Gastroesophageal sphincter (tissue), 4 donors: ENCODE measurements around the gene UBE2H. TPM values are rescaled to one million over a fixed set of nuclear protein-coding genes. Genes with fewer than 3 reads are reported as not detected.
"Not testable (repeated sequence)": the region's sequence is repeated elsewhere in the genome, so short reads cannot be mapped to it uniquely, and the experiment has no call there.

Experiments used
- ATAC-seq: fragments of 150-250 bp; one replicate; pipeline ENCODE4 v1.9.1; 2016; ENCODE audit warnings: mild to moderate bottlenecking, moderate library complexity
- H3K27ac ChIP-seq, 4 donors: fragments of 200-600 bp; sonication (generic) in 3 of 4; 1 replicate in 3 of 4; 2 replicates in 1 of 4; pipeline ENCODE4 v1.5.1; 2016 to 2019
- H3K27me3 ChIP-seq: fragments of 200-600 bp; sonication (generic); one replicate; pipeline ENCODE4 v1.5.1; 2019
- H3K36me3 ChIP-seq, 2 donors: fragments of 200-600 bp; sonication (generic); one replicate each; pipeline ENCODE4 v1.5.1; 2019; ENCODE audit warnings: control low read depth in 1 of 2
- H3K4me1 ChIP-seq, 3 donors: fragments of 200-600 bp; sonication (generic); 1 replicate in 2 of 3; 2 replicates in 1 of 3; pipeline ENCODE4 v1.5.1; 2016 to 2019; ENCODE audit warnings: control low read depth in 2 of 3
- H3K4me3 ChIP-seq, 2 donors: fragments of 200-600 bp; sonication (generic); one replicate each; pipeline ENCODE4 v1.5.1; 2019; ENCODE audit warnings: mild to moderate bottlenecking in 1 of 2, moderate library complexity in 1 of 2
- H3K9me3 ChIP-seq, 3 donors: fragments of 200-600 bp; sonication (generic); one replicate each; pipeline ENCODE4 v1.5.1; 2017 to 2019; ENCODE audit warnings: control low read depth in 2 of 3
- EP300 ChIP-seq: sonication (generic); formaldehyde crosslinking; IDR thresholded peaks from one replicate; pipeline ENCODE4 v1.6.1; 2017; ENCODE audit warnings: antibody characterized with exemption, mild to moderate bottlenecking
- POLR2A ChIP-seq, 2 donors: fragments of 450-650 bp; IDR thresholded peaks; one replicate each; pipeline ENCODE4 v1.6.1; 2017; ENCODE audit warnings: antibody characterized with exemption in 2 of 2, mild to moderate bottlenecking in 2 of 2, moderate library complexity in 1 of 2
- POLR2AphosphoS5 ChIP-seq: sonication (generic); formaldehyde crosslinking; IDR thresholded peaks from one replicate; pipeline ENCODE4 v1.6.1; 2017; ENCODE audit warnings: antibody characterized with exemption
- WGBS, 2 donors: methylation state at CpG; one replicate each; pipeline ENCODE4 v1.1.5; 2018; ENCODE audit warnings: low coverage in 1 of 2; 5-methylcytosine and 5-hydroxymethylcytosine counted together
- total RNA-seq, 4 donors: library from RNA; depleted of rRNA; stranded (reverse); fragments of >200 nt; gene quantifications; one replicate each; pipeline ENCODE4 v1.1.0, GENCODE V29; 2016
- TF ChIP-seq, protein P1 (sequence below), 4 experiments: fragments of 200-600 bp in 2 of 4; fragments of 450-650 bp in 2 of 4; sonication (generic) in 1 of 4; IDR thresholded peaks; one replicate each; pipeline ENCODE4 v1.5.1; 2017 to 2019; ENCODE audit warnings: antibody characterized with exemption in 4 of 4, mild to moderate bottlenecking in 2 of 4, moderate library complexity in 2 of 4

UBE2H gene
- total RNA-seq, 4 donors from 2014 or later = 80.2 to 96.2 (median 85.0) TPM

GRCh38 chr7:129840757-129841156, 112.0 kb downstream of the UBE2H start:
- TF ChIP-seq POLR2AphosphoS5 = peak; percentile 36
- TF ChIP-seq, protein P1, sequence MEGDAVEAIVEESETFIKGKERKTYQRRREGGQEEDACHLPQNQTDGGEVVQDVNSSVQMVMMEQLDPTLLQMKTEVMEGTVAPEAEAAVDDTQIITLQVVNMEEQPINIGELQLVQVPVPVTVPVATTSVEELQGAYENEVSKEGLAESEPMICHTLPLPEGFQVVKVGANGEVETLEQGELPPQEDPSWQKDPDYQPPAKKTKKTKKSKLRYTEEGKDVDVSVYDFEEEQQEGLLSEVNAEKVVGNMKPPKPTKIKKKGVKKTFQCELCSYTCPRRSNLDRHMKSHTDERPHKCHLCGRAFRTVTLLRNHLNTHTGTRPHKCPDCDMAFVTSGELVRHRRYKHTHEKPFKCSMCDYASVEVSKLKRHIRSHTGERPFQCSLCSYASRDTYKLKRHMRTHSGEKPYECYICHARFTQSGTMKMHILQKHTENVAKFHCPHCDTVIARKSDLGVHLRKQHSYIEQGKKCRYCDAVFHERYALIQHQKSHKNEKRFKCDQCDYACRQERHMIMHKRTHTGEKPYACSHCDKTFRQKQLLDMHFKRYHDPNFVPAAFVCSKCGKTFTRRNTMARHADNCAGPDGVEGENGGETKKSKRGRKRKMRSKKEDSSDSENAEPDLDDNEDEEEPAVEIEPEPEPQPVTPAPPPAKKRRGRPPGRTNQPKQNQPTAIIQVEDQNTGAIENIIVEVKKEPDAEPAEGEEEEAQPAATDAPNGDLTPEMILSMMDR (IDR thresholded peaks at IDR 0.05) = no peak
- H3K27ac ChIP-seq = peak overlapping the region in 3 of 4 donors; percentile 0 to 30 (median 26)
- H3K4me1 ChIP-seq = peaks cover 0 to 42% (median 14%) of the 10 kb centered on the region in 3 donors
- no peak overlapping the region for H3K4me3 ChIP-seq
- WGBS, 2 donors = 40 to 41% methylated on average over 1 to 4 of the region's 4 CpGs
- no peaks in the 10 kb centered on the region for H3K9me3 ChIP-seq
- H3K36me3 ChIP-seq = peaks cover 0 to 32% of the 10 kb centered on the region in 2 donors
- H3K27me3 ChIP-seq = no peaks in the 10 kb centered on the region
- ATAC-seq = no peak

- H3K27ac ChIP-seq = no peak overlapping the region
- peaks cover 0 to 62% of the 10 kb centered on the region in 2 donors for H3K36me3 ChIP-seq
- WGBS, 2 donors = 83 to 95% methylated on average over 3 of the region's 3 CpGs
Measured at GRCh38 chr7:129836983-129837382, 115.8 kb downstream of the UBE2H start.

GRCh38 chr7:129835569-129835968, 117.2 kb downstream of the UBE2H start:
- WGBS, 2 donors = 86 to 90% methylated on average over 5 to 6 of the region's 6 CpGs
- Histone ChIP-seq H3K4me1 (peaks cover 0 to 20% (median 15%) of the 10 kb centered on the region in 3 donors), H3K36me3 (peaks cover 0 to 62% of the 10 kb centered on the region in 2 donors), H3K9me3 (no peaks in the 10 kb centered on the region), H3K4me3 (no peak overlapping the region), H3K27me3 (no peaks in the 10 kb centered on the region), H3K27ac (no peak overlapping the region)
- no peak for ATAC-seq
- TF ChIP-seq POLR2A (IDR thresholded peaks at IDR 0.05) = no peak
- TF ChIP-seq POLR2AphosphoS5 = no peak
- TF ChIP-seq, protein P1 (IDR thresholded peaks at IDR 0.05) = no peak
- TF ChIP-seq EP300 = no peak

More at GRCh38 chr7:129836983-129837382, 115.8 kb downstream of the UBE2H start:
- TF ChIP-seq EP300 (no peak), POLR2A (IDR thresholded peaks at IDR 0.05) (no peak), POLR2AphosphoS5 (no peak)
- TF ChIP-seq, protein P1 (IDR thresholded peaks at IDR 0.05) = no peak
- Histone ChIP-seq H3K4me3 (no peak overlapping the region), H3K27me3 (no peaks in the 10 kb centered on the region), H3K4me1 (peaks cover 0 to 20% (median 14%) of the 10 kb centered on the region in 3 donors), H3K9me3 (no peaks in the 10 kb centered on the region)
- ATAC-seq = no peak

- 57 to 77% methylated on average over 5 to 6 of the region's 6 CpGs for WGBS, 2 donors
- peaks cover 0 to 55% of the 10 kb centered on the region in 2 donors for H3K36me3 ChIP-seq
- not testable (repeated sequence) for H3K9me3 ChIP-seq, H3K27ac ChIP-seq, ATAC-seq, H3K4me3 ChIP-seq, H3K27me3 ChIP-seq
- peaks cover 0 to 24% (median 21%) of the 10 kb centered on the region in 3 donors for H3K4me1 ChIP-seq
Measured at GRCh38 chr7:129833353-129833752, 119.4 kb downstream of the UBE2H start.

- Histone ChIP-seq H3K4me3 (no peak overlapping the region), H3K36me3 (peaks cover 0 to 49% of the 10 kb centered on the region in 2 donors), H3K4me1 (peaks cover 0 to 24% (median 21%) of the 10 kb centered on the region in 3 donors), H3K27ac (no peak overlapping the region), H3K9me3 (no peaks in the 10 kb centered on the region), H3K27me3 (no peaks in the 10 kb centered on the region)
- 79 to 83% methylated on average over 2 to 3 of the region's 3 CpGs for WGBS, 2 donors
- TF ChIP-seq POLR2A (IDR thresholded peaks at IDR 0.05) (no peak), EP300 (no peak), POLR2AphosphoS5 (no peak)
- TF ChIP-seq, protein P1 (IDR thresholded peaks at IDR 0.05) = no peak
- no peak for ATAC-seq
Measured at GRCh38 chr7:129832701-129833227, 120.0 kb downstream of the UBE2H start.
